Stimulated activated CD4-positive, alpha-beta T cell treated with anti-CD3 and anti-CD28 coated beads, Interleukin-4, amount 100 ng/mL, for 24 hours (primary cell): Measurements from ENCODE around the gene RASIP1.
A peak's percentile ranks its signal among the peaks of the same experiment; 100 is the strongest.
"Not testable (repeated sequence)": the region's sequence is repeated elsewhere in the genome, so short reads cannot be mapped to it uniquely, and the experiment has no call there.

Source experiments
- DNase-seq: peaks from one replicate; pipeline ENCODE4 v3.0.0-alpha.2; 2020

Gene RASIP1

GRCh38 chr19:48726556-48726955 is 13.9 kb downstream of the RASIP1 start:
- DNase-seq = no peak

- peak; percentile 36 for DNase-seq
Observed at GRCh38 chr19:48724796-48725753, 15.3 kb downstream of the RASIP1 start.

- DNase-seq = no peak
Observed at GRCh38 chr19:48722196-48722708, 18.2 kb downstream of the RASIP1 start.

GRCh38 chr19:48720613-48721296 is 19.7 kb downstream of the RASIP1 start:
- DNase-seq = peak; percentile 95

GRCh38 chr19:48720251-48720612 is 20.2 kb downstream of the RASIP1 start:
- no peak for DNase-seq

- DNase-seq = no peak
Observed at GRCh38 chr19:48719263-48720171, 20.9 kb downstream of the RASIP1 start, which contains the start of gene MAMSTR. TSS of gene MAMSTR (minus strand) at chr19:48719725. CDS start at chr19:48719031, 694 bp downstream.

GRCh38 chr19:48718711-48719231 is 21.6 kb downstream of the RASIP1 start:
- no peak for DNase-seq

- not testable (repeated sequence) for DNase-seq
Observed at GRCh38 chr19:48718106-48718505, 22.3 kb downstream of the RASIP1 start.

GRCh38 chr19:48716562-48717291 is 23.7 kb downstream of the RASIP1 start:
- no peak for DNase-seq

GRCh38 chr19:48715681-48716171 is 24.7 kb downstream of the RASIP1 start:
- DNase-seq = no peak

GRCh38 chr19:48714759-48715675 is 25.4 kb downstream of the RASIP1 start:
- no peak for DNase-seq

GRCh38 chr19:48713864-48714755 is 26.3 kb downstream of the RASIP1 start:
- DNase-seq = peak; percentile 98

- DNase-seq = no peak
Observed at GRCh38 chr19:48713041-48713863, 27.2 kb downstream of the RASIP1 start.

- DNase-seq = no peak
Observed at GRCh38 chr19:48711106-48711662, 29.2 kb downstream of the RASIP1 start.

GRCh38 chr19:48708471-48708870 is 31.9 kb downstream of the RASIP1 start:
- DNase-seq = no peak

GRCh38 chr19:48705431-48705830 is 35.0 kb downstream of the RASIP1 start:
- DNase-seq = no peak

- no peak for DNase-seq
Observed at GRCh38 chr19:48703316-48703715, 37.1 kb downstream of the RASIP1 start.

GRCh38 chr19:48702701-48703100 is 37.7 kb downstream of the RASIP1 start:
- no peak for DNase-seq
